Measurements from ENCODE around the gene RHNO1. TPM values are rescaled to one million over a fixed set of nuclear protein-coding genes. Genes with fewer than 3 reads are reported as not detected.
A peak's percentile ranks its signal among the peaks of the same experiment; 100 is the strongest.
"Not testable (repeated sequence)": the region's sequence is repeated elsewhere in the genome, so short reads cannot be mapped to it uniquely, and the experiment has no call there.

The RHNO1 gene
- total RNA-seq, 1 donor from 2014 or later, result 23.3 TPM

DNA sequence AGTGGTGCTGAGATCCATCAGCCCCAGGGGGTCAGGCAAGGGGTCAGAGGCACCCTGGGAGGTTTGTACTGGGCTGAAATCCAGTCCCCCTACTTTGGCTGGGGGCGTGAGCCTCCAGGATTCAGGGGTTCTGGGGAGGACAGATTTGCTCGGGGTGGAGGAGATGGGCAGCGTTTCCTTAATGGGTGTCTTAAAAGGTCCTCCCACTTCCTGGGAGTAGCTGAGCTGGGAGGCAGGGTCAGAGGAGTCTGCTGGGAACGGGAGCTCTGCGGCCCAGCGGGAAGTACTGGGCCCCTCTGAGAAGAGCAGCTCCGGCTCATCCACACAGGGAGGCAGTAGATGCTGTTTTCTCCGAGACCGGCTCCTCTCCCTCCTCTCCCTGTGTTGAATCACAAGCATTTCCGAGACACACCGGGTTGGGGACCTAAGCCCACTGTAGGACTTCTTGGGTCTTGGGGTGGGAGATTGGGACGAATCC lies 18.0 kb upstream of the RHNO1 start:
- no peak for DNase-seq

DNA sequence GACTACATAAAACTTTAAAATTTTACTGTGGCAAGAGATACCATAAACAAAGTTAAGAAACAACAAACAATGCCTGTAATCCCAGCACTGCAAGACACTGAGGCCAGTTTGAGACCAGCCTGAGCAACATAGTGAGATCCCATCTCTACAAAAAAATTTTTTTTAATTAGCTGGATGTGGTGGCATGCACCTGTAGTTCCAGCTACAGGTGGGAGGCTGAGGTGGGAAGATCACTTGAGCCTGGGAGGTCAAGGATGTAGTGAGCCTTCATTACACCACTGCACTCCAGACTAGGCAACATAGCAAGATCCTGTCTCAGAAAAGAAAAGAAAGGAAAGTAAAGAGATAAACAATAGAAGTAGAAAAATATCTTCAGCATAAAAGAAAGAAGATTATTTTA lies 16.9 kb upstream of the RHNO1 start:
- no peak for DNase-seq

DNA sequence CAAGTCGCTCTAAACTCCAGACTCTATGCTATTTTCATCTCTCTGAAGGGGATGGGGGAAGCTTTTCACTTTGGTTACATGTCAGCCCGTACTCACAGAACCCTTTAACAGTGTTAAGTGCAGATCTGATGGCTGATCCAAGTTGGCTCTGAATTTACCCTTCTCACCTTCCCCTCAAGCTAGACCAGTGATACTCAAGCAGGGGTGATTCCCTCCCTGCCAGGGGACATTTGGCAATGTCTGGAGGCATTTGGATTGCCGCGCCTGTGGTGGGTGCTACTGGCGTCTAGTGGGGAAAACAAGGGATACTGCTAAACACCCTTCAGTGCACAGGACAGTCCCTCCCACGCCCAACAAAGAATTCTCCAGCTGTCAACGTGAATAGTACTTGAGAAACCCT lies 14.1 kb upstream of the RHNO1 start:
- no peak for DNase-seq

DNA sequence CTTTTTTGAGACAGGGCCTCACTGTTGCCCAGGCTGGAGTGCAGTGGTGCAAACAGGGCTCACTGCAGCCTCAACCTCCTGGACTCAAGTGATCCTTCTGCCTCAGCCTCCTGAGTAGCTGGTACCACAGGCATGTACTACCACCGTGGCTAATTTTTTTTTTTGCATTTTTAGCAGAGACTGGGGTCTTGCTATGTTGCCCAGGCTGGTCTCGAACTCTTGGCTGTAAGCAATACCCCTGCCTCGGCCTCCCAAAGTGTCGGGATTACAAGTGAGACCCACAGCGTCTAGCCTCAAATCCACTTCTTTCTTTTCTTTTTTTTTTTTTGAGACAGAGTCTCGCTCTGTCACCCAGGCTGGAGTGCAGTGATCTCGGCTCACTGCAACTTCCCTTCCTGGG lies 13.6 kb upstream of the RHNO1 start:
- DNase-seq, result not testable (repeated sequence)

DNA sequence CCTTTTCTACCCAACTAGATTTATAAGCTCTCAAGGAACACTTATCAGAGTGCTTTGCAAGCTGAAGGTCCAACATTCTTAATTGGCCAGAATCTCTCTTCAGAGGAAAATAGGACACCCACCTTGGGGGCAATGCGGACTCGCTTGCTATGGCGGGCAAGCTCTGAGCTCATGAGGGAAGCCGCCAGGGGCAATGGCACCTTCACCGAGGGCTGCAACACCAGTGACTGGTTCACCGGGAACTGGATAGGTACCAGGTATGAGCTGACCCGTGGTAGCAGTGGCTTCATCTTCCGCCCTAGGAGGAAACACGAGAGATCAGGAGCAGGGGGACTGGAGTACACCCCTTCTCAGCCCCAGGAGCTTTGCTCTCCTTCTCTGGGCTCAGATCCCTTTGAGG lies 12.8 kb upstream of the RHNO1 start:
- no peak for DNase-seq

DNA sequence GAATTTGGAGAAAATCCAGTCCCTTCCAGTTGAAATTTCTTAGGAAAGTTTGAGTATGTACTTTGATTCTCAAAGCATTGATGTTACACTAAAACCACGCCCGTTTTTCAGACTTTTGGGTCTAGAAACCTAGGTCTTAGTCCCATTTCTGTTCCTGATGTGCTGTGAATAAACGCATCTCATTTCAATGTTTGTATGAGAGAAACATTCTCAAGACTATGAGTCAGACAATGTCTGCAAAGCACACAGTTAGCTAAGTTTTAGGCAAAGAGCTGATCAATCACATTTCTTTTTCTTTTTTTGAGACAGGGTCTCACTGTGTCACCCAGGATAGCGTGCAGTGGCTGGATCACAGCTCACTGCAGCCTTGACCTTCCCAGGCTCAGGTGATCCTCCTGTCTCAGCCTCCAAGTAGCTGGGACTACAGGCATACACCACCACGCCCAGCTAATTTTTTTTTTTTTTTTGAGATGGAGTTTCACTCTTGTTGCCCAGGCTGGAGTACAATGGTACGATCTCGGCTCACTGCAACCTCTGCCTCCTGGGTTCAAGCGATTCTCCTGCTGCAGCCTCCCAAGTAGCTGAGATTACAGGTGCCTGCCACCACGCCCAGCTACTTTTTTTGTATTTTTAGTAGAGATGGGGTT lies 7.9 kb upstream of the RHNO1 start:
- DNase-seq, result not testable (repeated sequence)

DNA sequence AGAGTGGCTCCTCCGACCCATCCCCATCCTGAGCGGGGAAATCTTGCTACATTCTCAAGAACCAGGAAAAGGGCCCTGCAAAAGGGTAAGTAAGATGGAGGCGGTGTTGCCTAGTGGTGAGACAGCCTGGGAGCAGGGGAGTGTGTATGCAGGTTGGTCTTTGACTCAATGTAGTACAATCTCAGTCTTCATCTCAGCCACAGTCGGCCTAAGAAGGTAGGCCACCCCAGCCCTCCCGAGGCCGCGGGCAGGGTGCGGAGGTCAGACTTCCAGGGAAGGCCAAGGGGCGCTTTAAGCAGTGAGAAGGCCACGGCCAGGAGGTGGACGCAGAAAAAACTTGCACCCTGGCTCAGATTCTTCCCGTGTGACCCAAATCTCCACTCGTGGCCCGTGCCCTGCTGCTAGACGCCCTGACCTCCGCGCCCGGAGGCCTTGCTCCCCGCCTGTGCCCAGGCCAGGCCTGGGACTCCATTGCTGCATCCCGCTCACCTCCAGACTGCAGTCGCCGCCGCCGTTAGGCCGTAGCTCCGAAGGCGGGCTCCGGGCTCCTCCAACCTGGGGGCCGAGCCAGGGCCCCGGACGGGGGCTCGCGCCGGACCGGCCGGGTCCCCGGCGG lies 484 bp upstream of the RHNO1 start:
- DNase-seq, result peak; percentile 45

DNA sequence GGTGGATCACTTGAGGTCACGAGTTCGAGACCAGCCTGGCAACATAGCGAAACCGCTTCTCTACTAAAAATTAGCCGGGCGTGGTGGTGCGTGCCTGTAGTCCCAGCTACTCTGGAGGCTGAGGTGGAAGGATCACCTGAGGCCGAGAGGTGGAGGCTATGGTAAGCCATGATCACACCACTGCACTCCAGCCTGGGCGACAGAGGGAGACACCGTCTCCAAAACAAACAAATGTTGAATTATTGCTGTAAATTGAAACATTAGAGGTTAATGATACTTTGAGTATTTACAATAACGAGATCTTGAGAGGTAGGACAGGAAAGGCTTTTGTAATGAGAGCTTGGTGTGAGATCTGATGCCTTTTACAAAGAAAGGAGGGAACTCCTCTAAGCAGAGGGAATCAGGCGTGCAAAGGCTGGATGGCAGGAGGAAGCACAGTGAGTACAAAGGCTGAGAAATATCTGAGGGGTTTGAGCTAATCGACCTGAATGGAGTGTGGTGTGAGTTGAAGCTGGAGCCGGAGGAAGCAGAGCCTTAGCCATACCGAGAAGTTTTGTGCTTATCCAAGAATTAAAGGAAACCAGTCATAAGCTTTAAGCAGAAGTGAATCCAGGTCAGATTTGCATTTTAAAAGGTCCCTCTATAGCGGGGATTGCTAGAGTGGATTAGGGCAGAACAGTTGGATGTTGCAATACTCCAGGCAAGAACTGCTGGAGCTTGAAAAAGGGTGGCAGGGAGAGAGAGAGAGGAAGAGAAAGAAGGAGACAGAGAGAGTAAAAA lies 1.1 kb downstream of the RHNO1 start:
- peak; percentile 33 for DNase-seq

DNA sequence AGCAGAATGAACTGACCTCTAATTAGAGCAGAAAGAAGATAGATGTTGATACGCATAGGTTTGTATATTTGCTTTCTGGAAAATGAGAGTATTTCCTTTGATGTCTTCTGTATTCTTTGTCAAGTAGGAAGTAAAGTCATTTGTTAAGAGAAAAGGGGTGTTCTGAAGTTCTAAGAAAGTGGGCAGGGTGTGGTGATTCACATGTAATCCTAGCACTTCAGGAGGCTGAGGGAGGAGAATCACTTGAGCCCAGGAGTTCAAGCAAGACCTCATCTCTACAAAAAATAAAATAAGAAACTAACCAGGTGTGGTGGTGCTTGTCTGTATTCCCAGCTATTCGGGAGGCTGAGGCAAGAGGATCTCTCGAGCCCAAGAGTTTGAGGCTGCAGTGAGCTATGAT lies 2.8 kb downstream of the RHNO1 start:
- no peak for DNase-seq

DNA sequence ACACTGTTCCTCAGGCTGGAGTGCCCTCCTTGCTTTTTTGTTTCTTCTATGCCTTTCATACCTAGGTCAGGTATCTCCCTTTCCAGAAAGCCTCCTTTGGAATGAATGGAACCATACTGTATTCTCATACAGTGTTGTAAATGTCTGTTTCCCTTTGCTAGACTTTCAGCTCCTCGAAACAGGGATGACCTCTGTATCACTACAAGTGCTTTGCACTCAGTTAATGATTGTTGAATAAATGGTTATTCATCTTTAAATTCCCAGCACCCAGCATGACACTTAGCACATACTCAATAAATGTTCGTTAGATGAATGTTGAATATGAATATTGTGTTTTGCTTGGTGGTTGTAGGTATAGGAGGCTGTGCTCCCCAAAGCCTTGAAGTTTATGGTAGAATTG lies 7.8 kb downstream of the RHNO1 start:
- DNase-seq, result no peak

DNA sequence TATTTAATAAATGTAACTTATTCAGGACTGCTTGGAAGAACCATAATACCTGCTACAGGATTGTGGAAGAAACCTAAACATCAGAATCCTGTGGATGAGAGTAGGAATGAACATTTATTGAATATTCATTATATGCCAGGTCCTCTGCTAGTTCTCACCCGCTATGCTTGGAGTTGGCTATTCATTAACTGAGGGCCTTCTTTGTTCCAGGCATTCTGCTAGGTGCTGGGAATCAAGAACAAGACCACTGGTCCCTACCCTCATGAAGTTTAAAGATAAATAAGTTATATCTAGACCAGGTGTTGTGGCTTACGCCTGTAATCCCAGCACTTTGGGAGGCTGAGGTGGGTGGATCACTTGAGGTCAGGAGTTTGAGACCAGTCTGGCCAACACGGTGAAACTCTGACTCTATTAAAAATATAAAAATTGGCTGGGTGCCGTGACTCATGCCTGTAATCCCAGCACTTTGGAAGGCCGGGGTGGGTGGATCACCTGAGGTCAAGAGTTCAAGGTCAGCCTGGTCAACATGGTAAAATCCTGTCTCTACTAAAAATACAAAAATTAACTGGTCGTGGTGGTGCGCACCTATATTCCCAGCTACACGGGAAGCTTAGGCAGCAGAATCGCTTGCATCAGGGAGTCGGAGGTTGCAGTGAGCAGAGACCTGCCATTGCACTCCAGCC lies 9.9 kb downstream of the RHNO1 start:
- no peak for DNase-seq

DNA sequence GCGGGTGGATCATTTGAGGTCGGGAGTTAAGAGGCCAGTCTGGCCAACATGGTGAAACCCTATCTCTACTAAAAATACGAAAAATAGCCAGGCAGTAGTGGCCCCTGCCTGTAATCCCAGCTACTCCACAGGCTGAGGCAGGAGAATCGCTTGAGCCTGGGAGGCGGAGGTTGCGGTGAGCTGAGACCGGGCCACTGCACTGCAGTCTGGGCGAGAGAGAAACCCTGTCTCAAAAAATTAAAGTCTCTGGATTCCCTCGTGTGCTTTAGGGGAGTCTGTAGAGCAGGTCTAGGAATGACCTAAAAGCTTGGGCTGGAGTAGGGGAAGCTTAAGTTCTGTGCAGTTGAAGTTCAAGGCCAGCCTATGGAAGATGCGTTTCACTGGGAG lies 13.0 kb downstream of the RHNO1 start:
- DNase-seq, result no peak

DNA sequence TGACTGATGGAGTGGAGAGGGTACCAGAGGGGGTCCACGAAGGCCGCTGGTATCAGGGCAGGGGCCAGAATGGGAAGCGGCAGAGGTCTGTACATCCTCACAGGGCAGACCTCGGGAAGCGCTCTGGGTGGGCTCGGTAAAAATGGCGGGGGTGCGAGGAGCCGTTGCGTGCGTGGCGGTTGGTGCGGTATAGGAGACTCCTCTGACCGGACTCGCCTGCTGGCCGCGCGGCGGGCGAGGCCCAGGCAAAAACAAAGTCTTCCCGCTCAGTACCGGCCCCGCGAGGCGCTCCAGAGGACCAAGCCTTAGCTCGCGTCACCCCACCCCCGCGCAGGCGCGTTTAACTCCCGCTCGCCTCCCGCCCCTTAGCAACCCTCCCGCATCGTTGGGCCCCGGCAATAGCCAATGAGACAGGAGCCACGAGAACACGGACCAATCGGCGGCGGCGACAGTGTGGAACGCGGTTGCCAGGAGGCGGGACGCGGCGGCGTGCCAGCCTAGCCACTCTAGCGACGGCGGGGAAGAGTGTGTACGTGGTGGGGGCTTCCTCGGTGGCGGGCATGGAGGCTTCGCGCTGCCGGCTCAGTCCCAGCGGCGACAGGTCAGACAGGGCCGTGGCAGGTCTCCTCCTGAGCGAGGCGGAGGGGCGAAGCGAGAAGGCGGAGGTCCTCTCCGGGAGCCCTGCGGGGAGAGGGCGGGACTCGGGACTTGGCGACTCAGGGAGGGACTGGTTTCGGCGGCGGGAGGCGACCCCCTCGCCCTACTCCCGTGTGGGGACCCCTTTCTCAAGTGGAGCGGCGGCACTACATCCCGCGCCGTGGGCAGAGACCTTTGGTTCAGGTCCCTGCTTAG lies 13.6 kb downstream of the RHNO1 start, which contains the start of gene TULP3:
TSS of gene TULP3 (plus strand) at position 504 of the 852 bp plus-strand sequence. CDS start at position 561, 57 bp downstream.
- peak; percentile 99 for DNase-seq

DNA sequence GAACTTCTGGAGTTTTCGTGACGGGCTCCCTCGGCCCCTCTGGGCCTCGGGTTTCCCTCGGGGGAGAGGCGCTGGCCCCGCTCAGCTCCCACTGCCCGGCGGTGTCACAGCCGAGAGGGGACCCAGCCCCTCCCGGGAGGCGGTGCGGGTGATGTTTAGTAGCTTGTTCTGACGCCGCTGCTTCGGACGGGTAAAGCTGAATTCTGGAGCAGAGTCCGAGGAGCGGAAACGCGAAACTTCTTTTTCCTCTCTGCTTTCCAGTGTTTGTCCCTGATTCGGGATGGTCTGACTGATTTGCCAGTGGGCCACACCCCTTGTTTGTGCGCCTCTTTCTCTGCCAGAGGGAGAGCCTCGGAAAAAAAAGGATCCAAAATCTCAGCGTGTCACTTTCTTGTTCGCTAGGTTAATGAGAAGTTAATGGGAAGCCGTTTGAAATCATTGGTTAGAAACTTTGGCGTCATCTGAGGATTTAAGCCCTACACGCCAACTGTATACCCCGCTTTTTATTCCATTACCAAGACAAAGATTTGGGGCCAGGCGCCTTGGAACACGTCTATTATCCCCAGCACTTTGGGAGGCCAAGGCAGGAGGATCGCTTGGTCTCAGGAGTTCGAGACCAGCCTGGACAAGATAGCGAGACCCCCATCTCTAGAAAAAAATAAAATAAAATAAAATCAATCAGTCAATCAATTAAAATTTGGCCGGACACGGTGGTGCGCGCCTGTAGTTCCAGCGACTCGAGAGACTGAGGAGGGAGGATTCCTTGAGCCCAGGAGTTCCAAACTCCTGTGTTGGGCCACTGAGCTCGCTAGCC lies 14.4 kb downstream of the RHNO1 start:
- peak; percentile 67 for DNase-seq

DNA sequence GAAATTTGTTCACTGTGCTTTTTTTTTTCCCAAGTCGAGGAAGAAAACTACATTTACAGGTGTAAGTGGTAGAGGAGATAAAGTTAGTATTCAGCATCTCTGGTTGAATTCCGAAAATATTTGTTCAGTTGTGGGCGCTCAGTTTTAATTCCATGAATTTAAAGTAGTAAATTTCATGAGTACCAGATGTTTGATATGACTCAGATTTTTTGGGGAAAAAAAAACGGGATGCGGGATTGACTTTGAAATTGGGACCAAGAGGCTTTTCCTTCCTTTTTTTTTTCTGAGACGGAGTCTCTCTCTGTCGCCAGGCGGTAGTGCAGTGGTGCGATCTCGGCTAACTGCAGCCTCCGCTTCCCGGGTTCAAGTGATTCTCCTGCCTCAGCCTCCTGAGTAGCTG lies 15.2 kb downstream of the RHNO1 start:
- no peak for DNase-seq

DNA sequence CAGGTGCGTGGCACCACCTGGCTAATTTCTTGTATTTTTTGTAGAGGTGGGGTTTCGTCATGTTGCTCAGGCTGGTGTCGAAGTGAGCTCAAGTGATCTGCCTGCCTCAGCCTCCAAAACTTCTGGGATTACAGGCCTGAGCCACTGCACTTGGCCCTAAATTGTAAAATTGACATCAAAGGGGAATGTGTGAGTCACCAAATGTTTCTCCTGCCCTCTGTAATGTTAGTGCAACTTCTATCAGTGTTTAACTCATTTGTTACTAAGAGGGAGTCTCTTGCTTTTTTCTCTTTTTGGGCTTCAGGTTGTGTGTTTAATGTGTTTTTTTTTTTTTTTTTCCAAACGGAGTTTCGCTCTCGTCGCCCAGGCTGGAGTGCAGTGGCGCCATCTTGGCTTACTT lies 16.0 kb downstream of the RHNO1 start:
- DNase-seq, result peak; percentile 36

DNA sequence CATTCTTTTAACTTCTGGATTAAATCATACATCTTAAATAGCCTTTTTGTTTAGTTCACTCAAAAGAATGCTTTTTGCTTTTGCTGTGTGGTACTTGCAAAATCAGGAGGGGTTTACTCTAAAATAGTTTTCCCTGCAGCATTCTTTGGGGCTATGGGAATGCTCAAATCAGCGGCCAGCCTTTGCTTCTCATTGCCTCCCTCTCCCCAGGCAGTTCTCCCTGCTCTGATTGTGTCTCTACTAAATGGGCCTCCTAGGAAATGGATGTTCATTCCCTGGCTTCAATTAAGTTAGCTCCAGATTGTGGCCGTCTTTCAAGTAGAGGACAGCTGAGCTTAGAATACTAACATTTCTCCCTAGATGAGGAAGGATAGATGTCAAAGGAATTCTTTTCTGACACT lies 18.0 kb downstream of the RHNO1 start:
- DNase-seq, result no peak

DNA sequence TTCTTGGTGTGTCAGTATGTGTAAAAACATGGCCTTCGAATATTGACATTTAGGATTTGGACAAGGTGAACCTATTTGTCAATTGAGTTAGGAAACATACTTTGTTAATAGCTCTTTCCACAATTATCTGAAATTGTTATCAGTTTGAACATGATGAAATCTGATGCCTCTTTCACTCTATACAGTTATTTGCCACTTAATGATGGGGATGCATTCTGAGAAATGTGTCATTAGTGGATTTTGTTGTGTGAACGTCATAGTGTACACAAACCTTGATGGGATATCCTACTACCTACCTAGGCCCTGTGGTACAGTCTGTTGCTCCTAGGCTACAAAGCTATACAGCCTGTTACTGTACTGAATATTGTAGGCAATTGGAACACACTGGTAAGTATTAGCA lies 18.5 kb downstream of the RHNO1 start:
- no peak for DNase-seq

DNA sequence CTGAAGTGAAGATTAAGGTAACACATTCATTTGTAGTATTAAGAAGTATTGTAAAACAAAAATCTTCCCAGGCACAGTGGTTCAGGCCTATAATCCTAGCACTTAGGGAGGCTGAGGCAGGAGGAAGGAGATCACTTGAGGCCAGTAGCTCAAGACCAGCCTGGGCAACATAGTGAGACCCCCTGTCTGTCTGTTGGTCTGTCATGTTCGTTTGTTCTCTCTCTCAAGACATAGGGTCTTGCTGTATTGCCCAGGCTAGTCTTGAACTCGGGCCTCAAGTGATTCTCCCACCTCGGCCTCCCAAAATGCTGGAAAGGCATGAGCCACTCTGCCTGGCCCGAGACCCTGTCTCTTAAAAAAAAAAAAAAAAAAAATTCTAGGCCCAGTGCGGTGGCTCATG lies 20.4 kb downstream of the RHNO1 start:
- no peak for DNase-seq

DNA sequence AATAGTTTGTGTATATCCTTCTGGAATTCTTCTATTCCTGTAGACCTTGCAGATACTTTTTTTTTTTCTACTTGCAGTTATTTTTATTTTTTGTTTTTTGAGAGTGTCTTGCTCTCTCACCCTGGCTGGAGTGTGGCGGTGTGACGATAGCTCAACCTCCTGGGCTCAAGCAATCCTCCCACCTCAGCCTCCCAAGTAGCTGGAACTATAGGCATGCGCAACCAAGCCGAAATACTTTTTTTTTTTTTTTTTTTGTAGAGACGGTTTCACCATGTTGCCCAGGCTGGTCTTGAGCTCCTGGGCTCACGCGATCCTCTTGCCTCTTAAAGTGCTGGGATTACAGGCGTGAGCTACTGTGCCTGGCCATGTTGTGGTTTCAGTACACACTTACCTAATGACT lies 23.6 kb downstream of the RHNO1 start:
- no peak for DNase-seq

DNA sequence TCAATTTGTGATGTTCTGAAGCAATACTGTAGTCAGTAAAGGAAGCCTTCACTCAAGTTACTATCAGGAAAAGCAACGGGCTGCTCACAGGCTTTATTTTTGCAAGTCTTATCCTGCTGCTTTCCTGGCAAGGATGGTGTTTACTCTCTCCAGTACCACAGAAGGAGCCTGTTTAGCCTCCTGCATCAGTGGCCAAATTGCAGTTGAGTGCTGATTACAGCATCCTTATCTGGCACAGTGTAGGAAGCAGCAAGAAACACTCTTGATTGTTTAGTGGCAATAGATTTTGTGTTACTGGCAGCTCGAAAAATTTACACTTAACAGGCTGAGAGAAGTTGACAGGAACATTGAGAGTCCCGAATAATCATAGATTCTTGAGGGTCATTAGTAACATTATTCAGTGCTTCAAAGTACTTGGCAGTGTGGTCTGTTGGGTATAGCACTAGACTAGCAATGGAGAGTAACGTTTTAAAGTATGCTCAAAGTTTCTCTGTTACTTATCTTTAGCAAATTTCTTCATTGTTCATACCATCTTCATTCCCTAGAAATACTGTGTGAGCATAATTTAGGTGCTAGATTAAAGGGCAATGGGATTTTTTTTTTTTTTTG lies 25.4 kb downstream of the RHNO1 start:
- DNase-seq, result no peak
